Heart left ventricle (tissue), 16 donors: ENCODE measurements around the gene PTPN9. TPM values are rescaled to one million over a fixed set of nuclear protein-coding genes. Genes with fewer than 3 reads are reported as not detected.

ENCODE experiments used
- ATAC-seq, 4 donors: fragments of 200-7000 bp; cut with Tn5 transposase; one replicate each; pipeline ENCODE4 v1.9.1; 2020 to 2022; ENCODE audit warnings: moderate library complexity in 4 of 4, mild to moderate bottlenecking in 3 of 4, moderate number of reproducible peaks in 1 of 4
- DNase-seq, 5 donors: peaks; one replicate each; pipeline ENCODE4 v3.0.0-alpha.2; 2020
- H3K27ac ChIP-seq, 12 donors: fragments of 200-600 bp; sonication (generic) in 4 of 12; one replicate each; pipeline versions ENCODE4 v1.5.0 to v1.8.0; 2016 to 2022; ENCODE audit warnings: mild to moderate bottlenecking in 2 of 12
- H3K27me3 ChIP-seq, 9 donors: fragments of 200-600 bp; sonication (generic) in 2 of 9; one replicate each; pipeline versions ENCODE4 v1.5.1 to v1.8.0; 2016 to 2022; ENCODE audit warnings: mild to moderate bottlenecking in 3 of 9
- H3K36me3 ChIP-seq, 9 donors: fragments of 200-600 bp; sonication (generic) in 2 of 9; one replicate each; pipeline versions ENCODE4 v1.5.0 to v1.8.0; 2018 to 2022; ENCODE audit warnings: mild to moderate bottlenecking in 2 of 9
- H3K4me1 ChIP-seq, 12 donors: fragments of 200-600 bp; sonication (generic) in 4 of 12; one replicate each; pipeline versions ENCODE4 v1.5.0 to v1.8.0; 2016 to 2022; ENCODE audit warnings: mild to moderate bottlenecking in 3 of 12
- H3K4me3 ChIP-seq, 12 donors: fragments of 200-600 bp; sonication (generic) in 4 of 12; one replicate each; pipeline versions ENCODE4 v1.5.0 to v1.8.0; 2017 to 2022; ENCODE audit warnings: mild to moderate bottlenecking in 9 of 12, moderate library complexity in 4 of 12
- H3K9me3 ChIP-seq, 12 donors: fragments of 200-600 bp; sonication (generic) in 4 of 12; one replicate each; pipeline versions ENCODE4 v1.5.0 to v1.8.0; 2016 to 2022; ENCODE audit warnings: mild to moderate bottlenecking in 1 of 12
- POLR2A ChIP-seq, 2 donors: fragments of 450-650 bp; IDR thresholded peaks; one replicate each; pipeline ENCODE4 v1.6.1; 2017; ENCODE audit warnings: antibody characterized with exemption in 2 of 2, mild to moderate bottlenecking in 2 of 2, moderate library complexity in 2 of 2
- WGBS, 4 donors: extraction: QIAGEN DNeasy Blood & Tissue Kit in 2 of 4; methylation state at CpG; one replicate each; pipeline versions ENCODE4 v1.1.5 to v1.1.7; 2013 to 2018; 5-methylcytosine and 5-hydroxymethylcytosine counted together
- intact Hi-C, 10 donors: fragments of 100-400 bp; cut with DNase I; formaldehyde crosslinking; loops; one replicate each; pipeline versions ENCODE4 v1.11.1 to v1.14.2; 2022
- polyA plus RNA-seq, 2 donors: library from polyadenylated mRNA; stranded (reverse); fragments of 200-250 nt; gene quantifications; one replicate each; pipeline ENCODE4 v1.2.3, GENCODE V29; 2013
- total RNA-seq, 9 donors: library from RNA; depleted of rRNA in 2 of 9; stranded (reverse); fragments of >200 nt in 2 of 9; fragmentation: NEBNext Ultra II Directional in 3 of 9; extraction: Animal tissue kit (Norgen Biotek cat#: 25700) in 3 of 9; gene quantifications; one replicate each; pipeline versions ENCODE4 v1.1.0 to v1.2.4, GENCODE V29; 2016 to 2023
- TF ChIP-seq, protein P1 (sequence below), 12 donors: fragments of 200-600 bp; sonication (generic) in 4 of 12; IDR thresholded peaks; one replicate each; pipeline versions ENCODE4 v1.5.0 to v1.8.0; 2018 to 2022; ENCODE audit warnings: antibody characterized with exemption in 12 of 12, mild to moderate bottlenecking in 5 of 12
- donor health status: ischemic (EF 13 %, LVEDD 7.1; RV severe dilation, severe dysfunction).
- donor health status: healthy with polysubstance abuse.
- donor health status: DM: no; HTN: yes; CAD: no.
- donor health status: DM: no; HTN: no; CAD: no.
- donor health status: ischemic (EF 25% LVEDD 6.9; RV normal size, moderate dysfunction).
- donor health status: ischemic (EF 25% LVEDD 5.7; RV mildly dilated, moderate dysfunction).
- donor health status: healthy.
- donor health status: DM: yes; HTN: yes; CAD: no.
- donor health status: ischemic (EF 35%, LVEDD 5.7; RV mildly dilated, moderate dysfunction).
- donor health status: nonischemic (EF 11% LVEDD 7.7; RV severe dilation, severe dysfunction).
- donor health status: DM: yes; HTN: yes; CAD: no.
- donor health status: PGD.
- donor health status: ischemic (EF 29% LVEDD 5.4; RV normal size, mild dysfunction).
- donor health status: nonischemic (EF 23%, LVEDD 6.1; RV moderate dilation, normal function).

PTPN9 gene
- total and polyA plus RNA-seq, 11 donors: 2.4 to 16.8 (median 7.7) TPM

GRCh38 chr15:75468913-75469598, 110.1 kb downstream of the PTPN9 start:
- no peak for TF ChIP-seq POLR2A (IDR thresholded peaks at IDR 0.05)
- TF ChIP-seq, protein P1, sequence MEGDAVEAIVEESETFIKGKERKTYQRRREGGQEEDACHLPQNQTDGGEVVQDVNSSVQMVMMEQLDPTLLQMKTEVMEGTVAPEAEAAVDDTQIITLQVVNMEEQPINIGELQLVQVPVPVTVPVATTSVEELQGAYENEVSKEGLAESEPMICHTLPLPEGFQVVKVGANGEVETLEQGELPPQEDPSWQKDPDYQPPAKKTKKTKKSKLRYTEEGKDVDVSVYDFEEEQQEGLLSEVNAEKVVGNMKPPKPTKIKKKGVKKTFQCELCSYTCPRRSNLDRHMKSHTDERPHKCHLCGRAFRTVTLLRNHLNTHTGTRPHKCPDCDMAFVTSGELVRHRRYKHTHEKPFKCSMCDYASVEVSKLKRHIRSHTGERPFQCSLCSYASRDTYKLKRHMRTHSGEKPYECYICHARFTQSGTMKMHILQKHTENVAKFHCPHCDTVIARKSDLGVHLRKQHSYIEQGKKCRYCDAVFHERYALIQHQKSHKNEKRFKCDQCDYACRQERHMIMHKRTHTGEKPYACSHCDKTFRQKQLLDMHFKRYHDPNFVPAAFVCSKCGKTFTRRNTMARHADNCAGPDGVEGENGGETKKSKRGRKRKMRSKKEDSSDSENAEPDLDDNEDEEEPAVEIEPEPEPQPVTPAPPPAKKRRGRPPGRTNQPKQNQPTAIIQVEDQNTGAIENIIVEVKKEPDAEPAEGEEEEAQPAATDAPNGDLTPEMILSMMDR (IDR thresholded peaks at IDR 0.05): no peak
- H3K4me1 ChIP-seq: peaks cover 0 to 10% (median 5%) of the 10 kb centered on the region in 12 donors
- intact Hi-C loops: no loop called here
- peaks cover 0 to 88% (median 85%) of the 10 kb centered on the region in 9 donors for H3K36me3 ChIP-seq
- peak in 1 of 4 donors; percentile 34 for ATAC-seq
- WGBS, 4 donors: 66 to 88% (median 79%) methylated on average over 2 of the region's 2 CpGs
- H3K9me3 ChIP-seq: no peaks in the 10 kb centered on the region
- H3K27me3 ChIP-seq: no peaks in the 10 kb centered on the region
- peak in 1 of 5 donors; percentile 42 for DNase-seq
- H3K27ac ChIP-seq: peak overlapping the region in 2 of 12 donors; percentile 2 to 12
- H3K4me3 ChIP-seq: no peak overlapping the region

DNA sequence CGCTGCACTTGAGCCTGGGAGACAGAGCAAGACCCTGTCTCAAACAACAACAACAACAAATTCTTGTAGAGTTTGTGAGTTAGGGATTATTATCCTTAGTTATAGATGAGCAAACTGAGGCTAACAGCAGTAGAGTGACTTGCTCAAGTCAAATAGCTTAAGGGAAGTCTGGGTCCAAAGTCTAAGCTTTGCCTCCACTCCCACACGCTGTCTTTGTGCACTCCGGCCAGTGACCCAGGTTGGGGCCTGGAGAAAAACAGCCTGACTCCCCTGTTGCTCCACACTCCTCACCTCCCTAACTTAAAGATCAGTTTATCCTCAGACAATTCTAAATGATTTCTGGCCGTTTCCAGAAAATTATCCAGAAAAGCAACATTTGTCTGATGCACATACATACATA, 118.5 kb downstream of the PTPN9 start:
- Histone ChIP-seq H3K27me3 (no peaks in the 10 kb centered on the region), H3K36me3 (peaks cover 0 to 5% (median 2%) of the 10 kb centered on the region in 9 donors), H3K9me3 (no peaks in the 10 kb centered on the region), H3K27ac (no peak overlapping the region), H3K4me3 (no peak overlapping the region), H3K4me1 (peaks cover 0 to 10% (median 5%) of the 10 kb centered on the region in 12 donors)
- TF ChIP-seq, protein P1 (IDR thresholded peaks at IDR 0.05): no peak
- no peak for TF ChIP-seq POLR2A (IDR thresholded peaks at IDR 0.05)
- DNase-seq: no peak
- ATAC-seq: no peak
- intact Hi-C loops: no loop called here
- 86 to 96% (median 91%) methylated on average over 4 of the region's 4 CpGs for WGBS, 4 donors

DNA sequence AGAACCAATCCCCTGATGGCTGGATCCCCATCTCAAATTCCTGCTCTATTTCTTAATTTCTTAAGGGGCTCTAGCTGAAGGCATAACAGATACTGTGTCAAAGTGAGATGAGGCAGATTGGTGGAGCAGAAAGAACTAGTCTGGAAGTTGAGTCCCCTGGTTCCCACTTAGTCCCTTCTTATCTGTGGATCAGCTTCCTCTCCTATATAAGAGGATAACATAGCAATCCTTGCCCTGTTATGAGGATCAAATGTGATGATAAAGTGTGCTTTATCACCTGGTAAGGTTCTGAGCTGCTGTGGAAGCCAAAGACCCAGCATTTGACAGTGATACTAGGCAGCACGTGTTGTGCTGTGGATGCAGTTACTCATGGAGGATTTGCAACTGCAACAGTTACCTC, 119.5 kb downstream of the PTPN9 start:
- peaks cover 0 to 10% (median 5%) of the 10 kb centered on the region in 12 donors for H3K4me1 ChIP-seq
- H3K27me3 ChIP-seq: no peaks in the 10 kb centered on the region
- H3K27ac ChIP-seq: no peak overlapping the region
- no peaks in the 10 kb centered on the region for H3K9me3 ChIP-seq
- DNase-seq: no peak
- TF ChIP-seq, protein P1 (IDR thresholded peaks at IDR 0.05): no peak
- no peak for TF ChIP-seq POLR2A (IDR thresholded peaks at IDR 0.05)
- ATAC-seq: no peak
- H3K36me3 ChIP-seq: no peaks in the 10 kb centered on the region
- intact Hi-C loops: loop anchor here in 3 of 10 donors (5.0 to 10.0 kb wide), 3 partner anchors 118 to 185 kb away; partner anchors contain the start of genes IMP3 (in 2 of the 3), SNX33 (in 2 of the 3), PTPN9 (in 1 of the 3) and SNUPN (in 1 of the 3)
- H3K4me3 ChIP-seq: no peak overlapping the region
- WGBS, 4 donors: 63 to 81% (median 74%) methylated on average over 1 of the region's 1 CpG

- peak overlapping the region in 2 of 12 donors; percentile 97 to 98 for H3K4me3 ChIP-seq
Measured at GRCh38 chr15:75456710-75457109, 122.4 kb downstream of the PTPN9 start.

More at GRCh38 chr15:75456710-75457109, 122.4 kb downstream of the PTPN9 start:
- WGBS, 4 donors: 58 to 66% (median 62%) methylated on average over 6 of the region's 6 CpGs
- TF ChIP-seq, protein P1 (IDR thresholded peaks at IDR 0.05): no peak
- TF ChIP-seq POLR2A (IDR thresholded peaks at IDR 0.05): no peak
- Histone ChIP-seq H3K27ac (no peak overlapping the region), H3K9me3 (no peaks in the 10 kb centered on the region), H3K36me3 (no peaks in the 10 kb centered on the region), H3K4me1 (peaks cover 0 to 23% (median 14%) of the 10 kb centered on the region in 12 donors), H3K27me3 (no peaks in the 10 kb centered on the region)
- no peak for ATAC-seq
- intact Hi-C loops: loop anchor here in 3 of 10 donors (5.0 to 10.0 kb wide), 3 partner anchors 121 to 188 kb away; partner anchors contain the start of genes IMP3 (in 2 of the 3), SNX33 (in 2 of the 3), PTPN9 (in 1 of the 3) and SNUPN (in 1 of the 3)
- no peak for DNase-seq
